HepG2 (cell line): ENCODE data around the gene POP7. TPM values are rescaled to one million over a fixed set of nuclear protein-coding genes. Genes with fewer than 3 reads are reported as not detected.

Experiments
- MED1 ChIP-seq: sonication (generic); formaldehyde crosslinking; IDR thresholded peaks from 2 replicates; pipeline ENCODE4 v1.4.0; 2020; ENCODE audit warnings: missing genetic modification reagents
- RORA ChIP-seq: sonication (generic); formaldehyde crosslinking; IDR thresholded peaks from 2 replicates; pipeline ENCODE4 v1.5.0; 2020; ENCODE audit warnings: mild to moderate bottlenecking, missing genetic modification reagents, moderate library complexity
- SRSF4 ChIP-seq: fragments of 200-400 bp; formaldehyde crosslinking; IDR thresholded peaks from one replicate; pipeline ENCODE4 v1.6.1; 2018; ENCODE audit warnings: mild to moderate bottlenecking, low read depth, low read length, moderate library complexity; ENCODE audit not compliant: poor library complexity, severe bottlenecking
- TEAD3 ChIP-seq: optimal IDR thresholded peaks from 2 replicates; pipeline ENCODE3; 2016; ENCODE audit warnings: borderline replicate concordance
- TFAP4 ChIP-seq: sonication (generic); IDR thresholded peaks from 2 replicates; pipeline ENCODE4 v1.6.1; 2016; ENCODE audit warnings: low read depth, borderline replicate concordance
- ZBTB3 ChIP-seq: sonication (generic); formaldehyde crosslinking; IDR thresholded peaks from 2 replicates; pipeline ENCODE4 v1.4.0; 2020; ENCODE audit warnings: low read depth, mild to moderate bottlenecking, moderate library complexity, missing genetic modification reagents, borderline replicate concordance
- ZNF224 ChIP-seq: sonication (generic); formaldehyde crosslinking; IDR thresholded peaks from 2 replicates; pipeline ENCODE4 v1.5.0; 2020; ENCODE audit warnings: mild to moderate bottlenecking, missing genetic modification reagents
- ZNF225 ChIP-seq: sonication (generic); formaldehyde crosslinking; IDR thresholded peaks from 2 replicates; pipeline ENCODE4 v1.4.0; 2020; ENCODE audit warnings: mild to moderate bottlenecking, missing genetic modification reagents
- ZNF230 ChIP-seq: sonication (generic); formaldehyde crosslinking; IDR thresholded peaks from 2 replicates; pipeline ENCODE4 v1.4.0; 2020; ENCODE audit warnings: mild to moderate bottlenecking, missing genetic modification reagents
- ZNF281 ChIP-seq: sonication (generic); formaldehyde crosslinking; IDR thresholded peaks from 2 replicates; pipeline ENCODE4 v1.4.0; 2020; ENCODE audit warnings: missing genetic modification reagents, borderline replicate concordance
- ZNF33B ChIP-seq: sonication (generic); formaldehyde crosslinking; IDR thresholded peaks from 2 replicates; pipeline ENCODE4 v1.5.1; 2020; ENCODE audit warnings: mild to moderate bottlenecking, missing genetic modification reagents
- ZNF34 ChIP-seq: sonication (generic); formaldehyde crosslinking; IDR thresholded peaks from 2 replicates; pipeline ENCODE4 v1.4.0; 2020; ENCODE audit warnings: mild to moderate bottlenecking, missing genetic modification reagents, borderline replicate concordance
- ZNF407 ChIP-seq: sonication (generic); formaldehyde crosslinking; IDR thresholded peaks from one replicate; pipeline ENCODE4 v1.5.1; 2020; ENCODE audit warnings: mild to moderate bottlenecking, missing genetic modification reagents; ENCODE audit errors: not compliant biosample characterization
- ZNF446 ChIP-seq: sonication (generic); formaldehyde crosslinking; IDR thresholded peaks from 2 replicates; pipeline ENCODE4 v1.5.0; 2020; ENCODE audit warnings: mild to moderate bottlenecking, missing genetic modification reagents
- ZNF704 ChIP-seq: sonication (generic); formaldehyde crosslinking; IDR thresholded peaks from 2 replicates; pipeline ENCODE4 v1.8.1; 2023; ENCODE audit warnings: mild to moderate bottlenecking, inconsistent platforms, moderate library complexity, missing genetic modification reagents, borderline replicate concordance
- ZNF740 ChIP-seq: sonication (generic); formaldehyde crosslinking; IDR thresholded peaks from 2 replicates; pipeline ENCODE4 v1.4.0; 2020; ENCODE audit warnings: missing genetic modification reagents
- polyA plus RNA-seq, 8 experiments: library from polyadenylated mRNA; depleted of rRNA in 3 of 8; stranded (reverse) in 7 of 8; unstranded in 1 of 8; fragments of >200 nt; fragmentation: Illumina TruSeq in 4 of 8; extraction: Trizol in 4 of 8; gene quantifications; 2 replicates each; pipeline versions ENCODE4 v1.2.1 to v1.2.3, GENCODE V29; 2011 to 2016; ENCODE audit warnings: low read depth in 4 of 8, missing spikeins in 1 of 8, mixed read lengths in 1 of 8; ENCODE audit not compliant: insufficient read depth in 1 of 8
- total RNA-seq, 5 experiments: library from RNA; depleted of rRNA; stranded (reverse); fragments of >200 nt; fragmentation: Illumina TruSeq; extraction: Trizol; gene quantifications; 2 replicates each; pipeline ENCODE4 v1.2.3, GENCODE V29; 2016; ENCODE audit warnings: low read depth in 1 of 5

The POP7 gene
- total and polyA plus RNA-seq, 2 of the 13 experiments (the other 11 are each of a cell fraction or from before 2014, with no cell fraction given): 63.9 to 91.1 TPM

- TF ChIP-seq TEAD3 (CRISPR knock-in tag) (peak; percentile 14), TFAP4 (no peak), ZNF230 (CRISPR knock-in tag) (no peak; the same call in 1 of the 2 replicates), ZNF34 (CRISPR knock-in tag) (peak; percentile 98), ZNF281 (CRISPR knock-in tag) (no peak), ZBTB3 (CRISPR knock-in tag) (peak; percentile 81), ZNF407 (CRISPR knock-in tag) (peak; percentile 91), ZNF225 (peak; percentile 71; the same call in 1 of the 2 replicates), SRSF4 (no peak), ZNF33B (CRISPR knock-in tag) (no peak), ZNF740 (CRISPR knock-in tag) (no peak; the same call in 1 of the 2 replicates), ZNF704 (CRISPR knock-in tag) (no peak; the same call in 1 of the 2 replicates), ZNF446 (peak; percentile 84), RORA (CRISPR knock-in tag) (no peak), MED1 (CRISPR knock-in tag) (peak; percentile 60; the same call in 1 of the 2 replicates), ZNF224 (CRISPR knock-in tag) (no peak)
Measured at GRCh38 chr7:100705320-100705752, 585 bp upstream of the POP7 start (continued).
